ENCODE measurements around the gene DOCK4.

Gene DOCK4

DNA sequence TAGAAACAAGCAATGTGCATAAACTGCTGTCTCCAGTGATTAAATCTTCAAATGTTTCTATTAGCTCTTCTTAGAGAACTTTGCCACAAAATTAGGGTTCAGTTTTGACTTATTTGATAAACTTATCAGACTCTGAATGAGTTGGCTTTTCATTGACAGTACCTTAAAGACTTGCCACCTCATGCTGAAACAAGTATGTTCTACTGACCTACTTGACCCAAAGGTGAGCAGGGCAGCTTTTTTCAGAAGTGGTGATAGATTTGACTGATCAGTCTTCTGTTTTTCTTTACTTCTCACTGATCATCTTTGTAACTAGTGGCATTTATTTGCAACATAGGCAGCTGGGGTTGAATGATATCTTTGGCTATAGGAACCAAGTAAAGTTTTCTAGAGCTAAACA is 8.1 kb upstream of the DOCK4 start:
- no peak for DNase-seq

- DNase-seq, result no peak
Measured at GRCh38 chr7:112213735-112214134, 7.5 kb upstream of the DOCK4 start.

- no peak for DNase-seq
Measured at GRCh38 chr7:112212571-112212970, 6.4 kb upstream of the DOCK4 start.

GRCh38 chr7:112211348-112211907 is 5.2 kb upstream of the DOCK4 start:
- no peak for DNase-seq

GRCh38 chr7:112207765-112208164 is 1.6 kb upstream of the DOCK4 start:
- DNase-seq, result no peak

- DNase-seq, result no peak
Measured at GRCh38 chr7:112206991-112207592, 893 bp upstream of the DOCK4 start.

- peak; percentile 16 for DNase-seq
Measured at GRCh38 chr7:112205343-112206237, 609 bp downstream of the DOCK4 start.

GRCh38 chr7:112204499-112205342 is 1.5 kb downstream of the DOCK4 start:
- DNase-seq, result no peak

GRCh38 chr7:112203365-112203739 is 2.8 kb downstream of the DOCK4 start:
- DNase-seq, result no peak

DNA sequence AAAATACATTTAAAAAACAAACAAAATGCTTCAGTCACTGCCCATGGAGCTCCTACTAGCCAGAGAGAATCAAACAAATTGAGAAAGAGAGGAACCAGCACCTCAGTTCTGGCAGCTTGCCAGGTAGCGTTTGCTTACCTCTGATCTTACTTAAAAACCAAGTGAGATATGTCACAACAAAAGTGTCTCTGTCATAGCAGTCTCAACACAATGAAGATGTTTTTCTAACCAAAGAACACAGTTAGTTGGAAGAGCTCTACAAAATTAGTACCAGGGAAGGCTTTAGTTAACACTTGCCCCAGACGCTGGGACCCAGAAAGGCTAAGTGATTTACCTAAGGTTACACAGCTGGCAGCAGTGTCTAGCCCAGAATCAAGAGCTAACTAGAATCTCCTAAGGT is 3.4 kb downstream of the DOCK4 start:
- DNase-seq, result no peak

GRCh38 chr7:112201839-112202238 is 4.4 kb downstream of the DOCK4 start:
- DNase-seq, result no peak

GRCh38 chr7:112201411-112201810 is 4.8 kb downstream of the DOCK4 start:
- no peak for DNase-seq

DNA sequence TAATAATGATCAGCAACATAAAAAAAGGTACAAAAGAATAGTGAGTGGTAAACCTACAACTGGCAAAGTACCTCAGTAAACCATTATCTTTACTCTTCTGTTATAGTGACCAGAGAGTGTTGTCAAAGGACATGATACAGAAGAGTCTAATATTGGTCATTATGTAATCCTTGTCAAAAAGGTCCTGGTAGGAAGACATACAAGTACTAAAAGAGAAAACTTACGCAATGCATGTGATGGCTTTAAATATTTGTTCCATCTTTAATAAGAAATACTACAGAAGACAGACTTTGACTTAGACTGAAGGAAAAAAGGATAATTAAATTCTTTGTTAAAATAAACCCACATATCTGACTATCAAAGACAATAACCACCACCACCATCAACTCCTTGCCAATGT is 6.5 kb downstream of the DOCK4 start:
- DNase-seq, result no peak

- DNase-seq, result no peak
Measured at GRCh38 chr7:112199035-112199655, 7.1 kb downstream of the DOCK4 start.

- DNase-seq, result no peak
Measured at GRCh38 chr7:112197322-112197721, 8.9 kb downstream of the DOCK4 start.

GRCh38 chr7:112195717-112196116 is 10.5 kb downstream of the DOCK4 start:
- no peak for DNase-seq

GRCh38 chr7:112193915-112194502 is 12.2 kb downstream of the DOCK4 start:
- no peak for DNase-seq

DNA sequence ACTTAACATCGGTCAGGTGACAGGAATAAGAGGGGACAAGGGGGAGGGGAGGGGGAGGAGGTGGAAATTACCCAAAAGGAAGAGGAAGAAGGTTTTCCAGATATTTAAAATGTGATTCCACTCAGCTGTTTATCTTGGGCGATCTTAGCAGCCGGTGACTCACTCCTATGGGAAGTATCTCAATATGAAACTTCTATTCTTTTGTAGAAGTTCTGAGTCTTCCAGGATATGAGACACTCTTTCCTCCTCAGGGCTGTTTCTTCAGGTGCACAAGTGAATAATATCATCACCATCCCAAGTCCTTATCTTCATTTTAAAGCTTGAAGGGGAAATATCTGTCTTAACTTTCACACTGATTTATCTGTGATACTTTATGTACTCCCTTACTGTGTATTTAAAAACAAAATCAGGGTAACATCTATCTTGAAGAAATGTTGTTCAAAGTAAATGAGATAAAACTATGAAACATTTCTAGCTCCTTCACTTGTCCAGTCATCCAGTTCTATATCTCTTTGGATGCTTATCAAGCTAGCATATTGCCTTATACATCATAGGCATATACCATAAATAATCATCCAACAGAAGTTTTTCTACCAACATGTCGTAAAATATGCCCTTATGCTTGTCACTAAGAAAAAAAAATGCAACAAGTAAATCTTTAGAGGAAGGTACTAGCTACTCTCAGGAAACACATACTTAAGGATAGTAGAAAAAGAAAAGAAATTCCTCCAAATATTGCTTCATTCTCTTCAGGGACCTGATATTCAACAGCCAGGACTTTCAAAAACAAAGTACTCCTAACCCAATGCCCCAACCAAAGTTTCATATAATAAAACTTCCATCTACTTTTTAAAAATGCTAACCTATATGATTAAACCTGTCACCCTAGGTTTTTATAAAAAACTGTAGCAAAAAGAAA is 13.7 kb downstream of the DOCK4 start:
- no peak for DNase-seq

DNA sequence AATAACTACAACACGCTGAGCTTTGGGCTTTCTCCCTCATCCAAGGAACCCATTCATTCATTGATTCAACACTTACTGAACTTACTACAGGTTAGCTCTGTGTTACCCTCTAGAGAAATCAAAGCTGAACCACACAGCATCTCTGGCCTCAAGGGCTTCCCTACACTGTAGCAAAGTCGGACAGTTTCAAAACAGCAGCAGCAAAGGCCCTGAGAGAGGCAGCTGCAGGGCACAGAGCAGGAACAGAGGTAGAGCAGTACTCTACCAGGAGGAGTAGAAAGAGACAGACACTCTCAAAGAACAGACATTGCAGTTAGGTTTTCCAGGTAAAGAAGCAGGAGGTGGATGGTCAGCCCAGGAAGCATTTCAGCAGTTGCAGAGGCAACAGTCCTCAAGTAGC is 16.1 kb downstream of the DOCK4 start:
- DNase-seq, result no peak

- DNase-seq, result no peak
Measured at GRCh38 chr7:112189691-112190090, 16.5 kb downstream of the DOCK4 start.

DNA sequence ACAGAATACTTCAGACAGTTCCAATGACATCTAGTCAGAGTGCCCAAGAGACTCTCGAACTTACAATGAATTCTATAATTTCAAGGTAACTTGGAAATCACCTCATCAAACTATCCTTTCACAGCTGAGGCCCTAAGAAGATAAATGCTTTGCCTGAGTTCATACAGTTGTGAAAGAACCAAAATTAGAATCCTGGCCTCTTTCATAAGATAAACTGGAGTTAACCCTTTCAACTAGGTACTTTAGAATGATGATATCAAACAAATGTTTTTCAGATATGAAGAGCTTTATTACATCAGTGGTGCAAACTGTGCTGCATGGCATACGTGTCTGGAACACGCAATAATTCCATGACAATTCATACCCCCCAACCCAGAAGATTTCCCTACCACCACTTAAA is 17.9 kb downstream of the DOCK4 start:
- DNase-seq, result no peak
